Activated naive CD8-positive, alpha-beta T cell treated with anti-CD3 and anti-CD28 coated beads, Interleukin-2, amount 50 U/mL, for 24 hours (primary cell): Measurements from ENCODE around the gene KIAA0825.
A peak's percentile ranks its signal among the peaks of the same experiment; 100 is the strongest.

ENCODE experiments used
- ATAC-seq: fragments of 150-1000 bp; cut with Tn5 transposase; one replicate; pipeline ENCODE4 v1.10.0; 2021
- DNase-seq: peaks from one replicate; pipeline ENCODE4 v3.0.0; 2021
- H3K27ac Mint-ChIP-seq: one replicate; pipeline ENCODE4 v1.8.0; 2021; ENCODE audit warnings: mild to moderate bottlenecking, mixed read lengths
- H3K27me3 Mint-ChIP-seq: one replicate; pipeline ENCODE4 v1.8.0; 2021; ENCODE audit warnings: mixed read lengths
- H3K36me3 Mint-ChIP-seq: one replicate; pipeline ENCODE4 v1.8.0; 2021; ENCODE audit warnings: low read depth, mixed read lengths
- H3K4me1 Mint-ChIP-seq: one replicate; pipeline ENCODE4 v1.8.0; 2021; ENCODE audit warnings: mixed read lengths
- H3K4me3 Mint-ChIP-seq: one replicate; pipeline ENCODE4 v1.8.0; 2021; ENCODE audit warnings: mild to moderate bottlenecking, moderate library complexity, mixed read lengths
- H3K9me3 Mint-ChIP-seq: one replicate; pipeline ENCODE4 v1.8.0; 2021; ENCODE audit warnings: mixed read lengths

The KIAA0825 gene

DNA sequence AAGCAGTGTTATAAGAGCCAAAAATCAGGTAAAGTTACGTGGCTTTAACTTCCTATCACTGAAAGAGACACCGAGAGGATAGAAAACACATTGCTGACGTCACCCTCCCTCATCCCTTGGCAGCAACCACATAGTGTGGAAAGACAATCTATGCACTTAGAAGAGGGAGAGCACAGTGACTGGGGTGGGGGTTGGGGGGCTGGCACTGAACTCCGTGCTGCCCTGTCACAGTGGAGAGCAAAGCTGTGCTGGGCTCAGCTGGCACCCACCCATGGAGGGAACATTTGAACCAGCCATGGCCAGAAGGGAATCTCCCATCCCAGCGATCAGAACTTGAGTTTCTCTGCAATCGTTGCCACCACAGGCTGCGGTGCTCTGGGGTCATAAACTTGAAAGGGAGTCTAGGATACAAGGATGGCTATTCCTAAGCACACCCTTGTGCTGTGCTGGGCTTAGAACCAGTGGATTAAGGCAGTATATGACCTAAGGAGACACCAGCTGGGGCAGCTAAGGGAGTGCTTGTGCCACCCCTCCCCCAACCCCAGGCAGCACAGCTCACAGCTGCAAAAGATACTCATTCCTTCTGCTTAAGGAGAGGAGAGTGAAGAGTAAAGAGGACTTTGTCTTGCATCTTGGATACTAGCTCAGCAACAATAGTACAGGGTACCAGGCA is 73.4 kb downstream of the KIAA0825 start:
- Mint-ChIP-seq H3K36me3 (peaks cover 3% of the 10 kb centered on the region), H3K4me3 (no peak overlapping the region), H3K27ac (no peak overlapping the region), H3K9me3 (peaks cover 13% of the 10 kb centered on the region), H3K27me3 (no peaks in the 10 kb centered on the region), H3K4me1 (no peaks in the 10 kb centered on the region)
- DNase-seq: no peak
- no peak for ATAC-seq

GRCh38 chr5:94544031-94544650 is 74.3 kb downstream of the KIAA0825 start:
- ATAC-seq (no peak), DNase-seq (no peak)
- H3K4me3 Mint-ChIP-seq: no peak overlapping the region
- peaks cover 3% of the 10 kb centered on the region for H3K36me3 Mint-ChIP-seq
- H3K4me1 Mint-ChIP-seq: no peaks in the 10 kb centered on the region
- H3K9me3 Mint-ChIP-seq: peaks cover 12% of the 10 kb centered on the region
- no peak overlapping the region for H3K27ac Mint-ChIP-seq
- no peaks in the 10 kb centered on the region for H3K27me3 Mint-ChIP-seq

GRCh38 chr5:94540856-94541494 is 77.4 kb downstream of the KIAA0825 start:
- Mint-ChIP-seq H3K4me3 (no peak overlapping the region), H3K27ac (no peak overlapping the region), H3K4me1 (no peaks in the 10 kb centered on the region), H3K36me3 (peaks cover 3% of the 10 kb centered on the region), H3K27me3 (no peaks in the 10 kb centered on the region), H3K9me3 (peaks cover 12% of the 10 kb centered on the region)
- DNase-seq (no peak), ATAC-seq (no peak)

DNA sequence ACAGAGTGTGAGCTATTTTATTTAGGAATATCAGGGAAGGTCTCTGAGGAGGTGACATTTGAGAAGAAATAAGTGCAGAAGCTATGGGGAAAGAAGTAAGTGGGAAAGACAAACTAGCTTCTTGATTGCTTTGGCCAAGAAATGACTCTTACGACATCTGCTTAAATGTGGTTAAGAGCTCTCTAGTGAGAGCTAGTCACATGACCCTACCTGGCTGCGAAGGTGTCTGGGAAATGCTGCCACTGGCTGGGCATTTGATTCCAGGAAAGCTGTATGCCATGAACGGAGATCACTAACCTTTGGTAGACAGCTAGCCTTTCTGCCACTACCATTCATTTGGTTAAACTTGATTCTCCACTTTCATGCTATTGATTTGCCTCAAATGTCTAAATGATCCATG is 80.1 kb downstream of the KIAA0825 start:
- H3K4me1 Mint-ChIP-seq: no peaks in the 10 kb centered on the region
- H3K9me3 Mint-ChIP-seq: peaks cover 12% of the 10 kb centered on the region
- peaks cover 3% of the 10 kb centered on the region for H3K36me3 Mint-ChIP-seq
- ATAC-seq (no peak), DNase-seq (no peak)
- H3K27me3 Mint-ChIP-seq: no peaks in the 10 kb centered on the region
- no peak overlapping the region for H3K27ac Mint-ChIP-seq
- H3K4me3 Mint-ChIP-seq: no peak overlapping the region

DNA sequence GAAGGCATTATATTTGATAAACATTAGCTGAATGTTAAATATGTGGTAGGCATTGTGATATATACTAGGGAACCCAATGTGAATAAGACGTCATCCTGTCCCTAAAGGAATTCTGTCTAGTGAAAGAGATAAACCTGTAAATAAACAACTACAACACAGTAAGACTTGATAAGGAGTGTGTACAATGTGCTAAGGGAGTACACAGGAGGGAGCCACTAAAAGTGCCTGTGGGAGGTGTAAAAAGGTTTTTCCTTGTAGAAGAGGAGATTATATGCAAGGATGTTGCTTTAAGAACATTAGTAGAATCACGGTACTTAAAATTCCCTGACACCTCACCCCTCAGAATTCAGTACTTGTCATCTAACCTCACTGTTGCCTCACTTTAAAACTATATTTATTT is 91.7 kb downstream of the KIAA0825 start:
- no peak for DNase-seq
- H3K4me1 Mint-ChIP-seq: no peaks in the 10 kb centered on the region
- H3K27me3 Mint-ChIP-seq: no peaks in the 10 kb centered on the region
- H3K9me3 Mint-ChIP-seq: no peaks in the 10 kb centered on the region
- H3K4me3 Mint-ChIP-seq: no peak overlapping the region
- no peaks in the 10 kb centered on the region for H3K36me3 Mint-ChIP-seq
- H3K27ac Mint-ChIP-seq: no peak overlapping the region
- ATAC-seq: no peak

GRCh38 chr5:94524841-94525697 is 93.3 kb downstream of the KIAA0825 start:
- ATAC-seq (peak; percentile 69), DNase-seq (peak; percentile 4)
- no peak overlapping the region for H3K27ac Mint-ChIP-seq
- H3K4me1 Mint-ChIP-seq: no peaks in the 10 kb centered on the region
- H3K9me3 Mint-ChIP-seq: no peaks in the 10 kb centered on the region
- no peaks in the 10 kb centered on the region for H3K36me3 Mint-ChIP-seq
- no peak overlapping the region for H3K4me3 Mint-ChIP-seq
- H3K27me3 Mint-ChIP-seq: no peaks in the 10 kb centered on the region

GRCh38 chr5:94523018-94523417 is 95.4 kb downstream of the KIAA0825 start:
- no peaks in the 10 kb centered on the region for H3K9me3 Mint-ChIP-seq
- no peak overlapping the region for H3K4me3 Mint-ChIP-seq
- no peak overlapping the region for H3K27ac Mint-ChIP-seq
- H3K27me3 Mint-ChIP-seq: no peaks in the 10 kb centered on the region
- ATAC-seq: no peak
- H3K4me1 Mint-ChIP-seq: no peaks in the 10 kb centered on the region
- H3K36me3 Mint-ChIP-seq: no peaks in the 10 kb centered on the region
- DNase-seq: no peak

GRCh38 chr5:94522117-94522516 is 96.3 kb downstream of the KIAA0825 start:
- H3K9me3 Mint-ChIP-seq: no peaks in the 10 kb centered on the region
- H3K4me3 Mint-ChIP-seq: no peak overlapping the region
- DNase-seq (no peak), ATAC-seq (no peak)
- H3K4me1 Mint-ChIP-seq: no peaks in the 10 kb centered on the region
- no peaks in the 10 kb centered on the region for H3K36me3 Mint-ChIP-seq
- H3K27me3 Mint-ChIP-seq: no peaks in the 10 kb centered on the region
- H3K27ac Mint-ChIP-seq: no peak overlapping the region

GRCh38 chr5:94517490-94518488 is 100.6 kb downstream of the KIAA0825 start:
- Mint-ChIP-seq H3K4me3 (no peak overlapping the region), H3K4me1 (no peaks in the 10 kb centered on the region)

GRCh38 chr5:94516148-94516547 is 102.3 kb downstream of the KIAA0825 start:
- DNase-seq (no peak), ATAC-seq (no peak)
- no peak overlapping the region for H3K4me3 Mint-ChIP-seq
- no peaks in the 10 kb centered on the region for H3K4me1 Mint-ChIP-seq
- no peak overlapping the region for H3K27ac Mint-ChIP-seq
- H3K27me3 Mint-ChIP-seq: no peaks in the 10 kb centered on the region
- no peaks in the 10 kb centered on the region for H3K9me3 Mint-ChIP-seq
- H3K36me3 Mint-ChIP-seq: no peaks in the 10 kb centered on the region

More at GRCh38 chr5:94517490-94518488, 100.6 kb downstream of the KIAA0825 start:
- Mint-ChIP-seq H3K27ac (no peak overlapping the region), H3K27me3 (no peaks in the 10 kb centered on the region), H3K9me3 (no peaks in the 10 kb centered on the region), H3K36me3 (no peaks in the 10 kb centered on the region)
- no peak for DNase-seq
- ATAC-seq: no peak

GRCh38 chr5:94508461-94509148 is 109.8 kb downstream of the KIAA0825 start:
- Mint-ChIP-seq H3K36me3 (no peaks in the 10 kb centered on the region), H3K4me3 (no peak overlapping the region)
- ATAC-seq: no peak

GRCh38 chr5:94505327-94506068 is 112.9 kb downstream of the KIAA0825 start:
- Mint-ChIP-seq H3K9me3 (no peaks in the 10 kb centered on the region), H3K36me3 (no peaks in the 10 kb centered on the region), H3K27ac (no peak overlapping the region), H3K27me3 (no peaks in the 10 kb centered on the region), H3K4me1 (no peaks in the 10 kb centered on the region), H3K4me3 (no peak overlapping the region)
- ATAC-seq: no peak
- DNase-seq: no peak

More at GRCh38 chr5:94508461-94509148, 109.8 kb downstream of the KIAA0825 start:
- Mint-ChIP-seq H3K27ac (no peak overlapping the region), H3K27me3 (no peaks in the 10 kb centered on the region), H3K4me1 (no peaks in the 10 kb centered on the region), H3K9me3 (no peaks in the 10 kb centered on the region)
- no peak for DNase-seq

DNA sequence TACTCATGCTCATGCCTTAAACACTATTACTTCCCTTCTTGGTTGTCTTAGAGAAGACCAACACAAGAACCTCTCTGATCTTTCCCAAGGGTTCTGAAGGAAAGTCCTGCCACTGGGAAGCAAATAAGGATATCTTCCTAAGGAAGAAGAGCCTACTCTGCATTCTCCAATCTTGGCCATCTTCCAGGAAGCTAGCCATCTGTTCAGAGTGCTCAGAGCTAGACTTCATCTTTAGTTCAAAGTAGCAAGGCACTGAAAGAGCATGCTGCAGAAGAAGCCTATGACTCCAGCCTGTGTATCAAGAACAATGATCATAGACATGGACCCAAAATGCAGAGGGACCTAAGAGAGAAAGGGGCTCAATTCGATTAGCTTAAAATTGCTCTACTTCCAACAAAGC is 114.7 kb downstream of the KIAA0825 start:
- Mint-ChIP-seq H3K4me3 (no peak overlapping the region), H3K9me3 (no peaks in the 10 kb centered on the region), H3K27me3 (no peaks in the 10 kb centered on the region), H3K27ac (no peak overlapping the region), H3K4me1 (no peaks in the 10 kb centered on the region), H3K36me3 (no peaks in the 10 kb centered on the region)
- no peak for ATAC-seq
- no peak for DNase-seq
